ENCODE measurements around the gene CDCA3.

DNA sequence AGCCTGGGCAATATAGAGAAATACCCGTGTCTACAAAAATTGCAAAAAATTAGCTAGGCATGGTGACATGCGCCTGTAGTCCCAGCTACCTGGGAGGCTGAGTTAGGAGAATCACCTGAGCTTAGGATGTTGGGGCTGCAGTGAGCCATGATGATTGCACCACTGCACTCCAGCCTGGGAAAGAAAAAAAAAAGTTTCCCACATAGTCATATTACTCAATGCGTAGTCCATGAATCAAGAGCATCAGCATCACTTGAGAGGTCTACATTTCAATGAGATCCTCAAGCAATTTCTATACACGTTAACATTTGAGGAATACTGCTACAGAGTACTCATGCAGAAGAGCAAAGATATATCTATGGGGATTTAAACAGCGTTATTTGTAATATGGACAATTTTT lies 48.3 kb upstream of the CDCA3 start:
- TF ChIP-seq CTCF (IDR thresholded peaks at IDR 0.05; ENCODE audit: insufficient read depth, low read depth, low read length) = no peak
- TF ChIP-seq EZH2 (IDR thresholded peaks at IDR 0.05; ENCODE audit: insufficient read depth, low read length) = no peak

Data from astrocyte (in vitro differentiated cells and primary cell).